Activated CD4-positive, alpha-beta T cell treated with anti-CD3 and anti-CD28 coated beads, Interleukin-2, amount 50 U/mL, for 16 hours (primary cell): ENCODE results near the gene RNF111.

Experiments
- DNase-seq: peaks from one replicate; pipeline ENCODE4 v3.0.0-alpha.2; 2020

Gene RNF111

GRCh38 chr15:59001946-59002345, 14.5 kb downstream of the RNF111 start:
- DNase-seq = no peak

DNA sequence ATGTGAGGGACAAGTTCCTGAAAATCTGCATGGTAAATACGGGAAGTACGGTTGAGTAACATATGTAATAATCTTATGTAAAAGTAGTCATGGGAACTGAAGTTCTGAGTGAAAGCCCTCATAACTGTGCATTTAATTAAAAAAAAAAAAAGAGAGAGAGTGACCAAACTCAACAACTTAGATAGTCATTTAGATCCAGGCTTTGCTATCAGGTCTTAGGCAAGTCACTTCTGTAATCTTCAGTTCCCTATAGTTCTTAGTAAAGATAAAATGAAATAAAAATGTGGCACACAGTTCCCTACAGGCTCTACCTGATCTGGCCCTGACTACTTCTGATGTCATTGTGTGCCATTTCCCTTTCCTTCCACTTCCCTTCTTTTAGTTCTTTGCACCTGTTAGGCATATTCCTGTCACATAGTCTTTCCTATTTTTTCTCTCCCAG, 15.0 kb downstream of the RNF111 start:
- DNase-seq = no peak

- DNase-seq = no peak
Observed at GRCh38 chr15:59005579-59005978, 18.1 kb downstream of the RNF111 start.

DNA sequence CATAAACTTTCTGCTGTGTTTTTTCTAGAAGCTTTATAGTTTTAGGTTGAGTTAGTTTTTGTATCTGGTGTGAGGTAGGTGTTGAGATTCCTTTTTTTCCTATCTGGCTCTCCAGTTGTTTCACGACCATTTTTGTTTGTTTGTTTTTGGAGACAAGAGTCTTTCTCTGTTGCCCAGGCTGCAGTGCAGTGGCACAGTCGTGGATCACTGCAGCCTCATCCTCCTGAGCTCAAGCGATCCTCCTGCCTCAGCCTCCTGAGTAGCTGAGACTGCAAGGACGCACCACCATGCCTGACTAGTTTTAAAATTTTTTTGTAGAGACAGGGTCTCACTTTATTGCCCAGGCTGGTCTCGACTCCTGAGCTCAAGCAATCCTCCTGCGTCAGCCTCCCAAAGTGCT, 20.6 kb downstream of the RNF111 start:
- no peak for DNase-seq

- DNase-seq = no peak
Observed at GRCh38 chr15:59011262-59011952, 23.9 kb downstream of the RNF111 start.

GRCh38 chr15:59013246-59013873, 25.9 kb downstream of the RNF111 start:
- DNase-seq = no peak

- no peak for DNase-seq
Observed at GRCh38 chr15:59014068-59014467, 26.6 kb downstream of the RNF111 start.

- DNase-seq = no peak
Observed at GRCh38 chr15:59017449-59017848, 30.0 kb downstream of the RNF111 start.

DNA sequence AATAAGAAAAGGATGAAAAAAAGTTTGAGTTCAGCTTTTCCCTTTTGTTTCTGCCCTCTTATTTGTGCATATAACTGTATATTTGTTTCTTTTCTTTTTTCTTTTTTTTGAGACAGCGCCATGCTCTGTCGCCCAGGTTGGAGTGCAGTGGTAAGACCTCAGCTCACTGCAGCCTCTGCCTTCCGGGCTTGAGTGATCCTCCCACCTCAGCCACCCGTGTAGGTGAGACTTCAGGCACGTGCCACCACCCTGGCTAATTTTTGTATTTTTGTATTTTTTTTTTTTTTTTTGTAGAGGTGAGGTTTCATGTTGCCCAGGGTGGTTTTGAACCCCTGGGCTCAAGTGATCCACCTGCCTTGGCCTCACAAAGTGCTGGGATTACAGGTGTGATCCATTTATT, 31.4 kb downstream of the RNF111 start:
- no peak for DNase-seq

DNA sequence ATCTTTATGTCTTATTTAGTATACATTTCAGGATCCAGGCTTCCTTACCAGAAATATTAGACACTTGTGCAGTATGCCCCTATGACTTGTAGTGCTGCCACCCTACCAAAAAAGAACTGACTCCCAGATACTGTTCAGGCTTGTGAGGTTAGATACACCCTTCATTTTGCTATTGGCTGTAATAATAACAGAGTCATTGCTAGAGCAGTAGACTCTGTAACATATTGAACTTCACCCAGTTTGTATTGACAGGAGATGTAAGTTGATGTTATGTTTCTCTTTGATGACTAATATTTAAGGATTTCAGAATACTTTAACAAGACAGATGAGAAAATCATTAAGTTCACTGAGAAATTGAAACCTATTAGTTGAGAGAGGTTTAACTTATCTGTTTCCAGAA, 32.9 kb downstream of the RNF111 start:
- DNase-seq = no peak

DNA sequence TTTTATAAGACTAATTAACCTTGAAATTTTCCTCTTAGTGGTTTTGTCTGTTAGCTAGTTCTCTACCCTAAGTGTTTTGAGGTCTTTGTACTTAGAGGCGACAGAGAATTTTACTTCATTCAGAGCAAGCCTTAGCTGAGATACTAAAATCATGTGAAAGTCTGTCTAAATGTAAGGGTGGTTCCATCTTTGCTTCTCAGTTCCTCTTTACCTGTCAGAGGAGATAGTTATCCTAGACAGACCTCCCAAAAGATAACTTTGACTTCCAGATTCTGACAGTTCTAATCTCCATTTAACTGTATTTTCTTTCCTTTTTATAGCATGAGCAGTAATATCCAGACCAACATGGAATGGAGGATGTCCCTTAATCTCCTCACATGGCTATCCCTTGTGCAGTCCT, 34.7 kb downstream of the RNF111 start:
- no peak for DNase-seq

DNA sequence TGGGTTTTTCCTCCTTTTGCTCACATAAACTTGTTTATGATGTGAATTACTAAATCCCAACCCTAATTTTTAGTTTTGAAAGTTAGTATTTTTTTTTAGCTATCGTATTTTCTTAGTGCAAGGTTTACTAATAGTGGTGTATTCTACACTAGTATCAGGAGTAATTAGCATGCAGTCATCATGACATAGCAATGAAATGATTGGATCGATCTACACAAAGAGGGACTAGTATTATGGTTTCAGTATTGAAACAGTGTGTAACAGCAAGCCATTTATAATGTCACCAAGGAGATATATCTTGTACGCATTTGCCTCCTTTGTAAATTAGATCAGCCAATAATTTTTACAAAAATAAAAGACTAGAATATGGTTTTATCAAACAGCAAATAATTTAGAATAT, 38.7 kb downstream of the RNF111 start:
- DNase-seq = peak; percentile 14

DNA sequence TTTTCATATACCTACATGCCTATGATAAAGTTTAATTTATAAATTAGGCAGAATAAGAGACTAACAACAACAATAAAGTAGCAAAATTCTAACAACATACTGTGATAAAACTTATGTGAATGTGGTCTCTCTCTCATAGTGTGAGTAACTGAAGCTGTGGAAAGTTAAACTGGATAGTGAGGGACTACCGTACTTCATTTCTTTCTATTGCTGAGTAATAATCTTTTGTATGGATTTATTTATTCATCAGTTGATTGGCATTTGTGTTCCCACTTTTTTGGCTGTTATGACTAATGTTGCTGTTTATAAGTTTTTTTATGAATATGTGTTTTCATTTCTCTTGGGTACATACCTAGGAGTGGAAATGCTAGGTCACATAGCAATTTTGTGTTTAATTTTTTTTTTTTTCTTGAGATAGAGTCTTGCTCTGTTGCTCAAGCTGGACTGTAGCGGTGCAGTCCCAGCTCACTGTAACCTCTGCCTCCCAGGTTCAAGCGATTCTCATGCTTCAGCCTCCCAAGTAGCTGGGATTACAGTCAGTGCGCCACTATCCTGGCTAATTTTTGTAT, 41.0 kb downstream of the RNF111 start:
- peak; percentile 39 for DNase-seq

DNA sequence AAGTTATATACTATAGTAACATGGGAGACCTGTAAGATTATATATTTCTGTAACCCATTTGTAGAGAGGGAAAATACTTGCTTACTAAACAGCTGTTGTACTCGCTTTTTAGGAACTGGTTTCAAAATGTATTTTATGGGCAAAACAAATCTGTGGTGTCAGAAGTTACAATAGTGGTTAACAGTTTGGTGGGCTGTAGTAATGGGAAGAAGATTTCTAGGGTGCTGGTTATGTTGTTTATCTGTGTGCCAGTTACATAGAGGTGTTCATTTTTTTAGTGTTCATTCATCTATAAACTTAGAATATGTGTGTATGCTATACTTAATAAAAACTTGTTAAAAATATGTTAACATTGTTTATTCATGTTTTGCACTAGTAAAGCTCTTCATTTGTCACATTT, 42.1 kb downstream of the RNF111 start:
- no peak for DNase-seq

DNA sequence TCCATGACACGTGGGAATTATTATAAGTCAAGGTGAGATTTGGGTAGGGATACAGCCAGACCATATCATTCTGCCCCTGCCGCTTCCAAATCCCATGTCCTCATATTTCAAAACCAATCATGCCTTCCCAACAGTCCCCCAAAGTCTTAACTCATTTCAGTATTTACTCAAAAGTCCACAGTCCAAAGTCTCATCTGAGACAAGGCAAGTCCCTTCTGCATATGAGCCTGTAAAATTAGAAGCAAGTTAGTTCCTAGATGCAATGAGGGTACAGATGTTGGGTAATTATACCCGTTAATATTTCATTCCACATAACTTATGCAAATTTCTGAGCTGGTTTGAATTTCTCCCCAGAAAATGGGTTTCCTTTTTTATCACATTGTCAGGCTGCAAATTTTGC, 47.7 kb downstream of the RNF111 start:
- DNase-seq = no peak

GRCh38 chr15:59039225-59039624, 51.8 kb downstream of the RNF111 start:
- DNase-seq = peak; percentile 61

- DNase-seq = no peak
Observed at GRCh38 chr15:59042041-59042440, 54.6 kb downstream of the RNF111 start.

- DNase-seq = no peak
Observed at GRCh38 chr15:59048897-59049296, 61.4 kb downstream of the RNF111 start.

DNA sequence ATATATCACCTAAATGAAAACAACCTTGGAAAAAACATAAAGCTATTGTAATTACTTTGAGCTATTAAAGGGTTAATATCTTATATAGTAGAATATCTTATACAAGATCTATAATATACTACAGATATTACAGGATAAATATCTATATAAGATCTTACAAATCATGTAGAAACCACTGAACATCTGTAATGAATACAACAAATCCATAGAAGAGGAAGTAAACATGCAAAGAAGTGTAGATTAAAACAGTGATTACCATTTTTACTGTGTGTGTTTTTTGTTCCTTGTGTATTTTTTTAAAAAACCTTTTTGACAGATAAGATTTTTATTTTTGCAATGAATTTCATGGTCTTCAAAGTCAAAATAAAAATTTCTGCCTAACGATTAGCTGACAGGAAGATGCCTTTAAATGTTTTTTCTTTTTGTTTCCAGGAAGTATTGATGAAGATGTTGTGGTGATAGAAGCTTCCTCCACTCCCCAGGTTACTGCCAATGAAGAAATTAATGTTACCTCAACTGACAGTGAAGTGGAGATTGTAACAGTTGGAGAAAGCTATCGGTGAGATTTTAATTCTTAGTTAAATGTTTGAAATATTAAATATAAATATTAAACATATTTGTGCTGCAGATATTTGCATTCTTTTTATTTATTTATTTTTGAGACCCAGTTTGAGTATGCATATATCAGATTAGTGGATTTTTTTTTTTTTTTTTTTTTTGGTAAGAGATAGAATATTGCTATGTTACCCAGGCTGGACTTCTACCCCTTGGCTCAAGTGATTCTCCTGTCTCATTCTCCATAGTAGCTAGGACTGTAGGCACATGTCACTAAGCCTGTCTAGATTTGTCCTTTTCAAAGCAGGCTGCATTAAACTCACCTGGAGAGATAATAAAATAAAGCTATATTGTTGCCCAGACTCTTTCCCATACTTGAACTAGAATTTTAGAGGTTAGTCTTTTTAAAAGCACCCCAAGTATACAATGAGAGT, 64.7 kb downstream of the RNF111 start:
- peak; percentile 23 for DNase-seq

- no peak for DNase-seq
Observed at GRCh38 chr15:59052915-59053407, 65.5 kb downstream of the RNF111 start.

DNA sequence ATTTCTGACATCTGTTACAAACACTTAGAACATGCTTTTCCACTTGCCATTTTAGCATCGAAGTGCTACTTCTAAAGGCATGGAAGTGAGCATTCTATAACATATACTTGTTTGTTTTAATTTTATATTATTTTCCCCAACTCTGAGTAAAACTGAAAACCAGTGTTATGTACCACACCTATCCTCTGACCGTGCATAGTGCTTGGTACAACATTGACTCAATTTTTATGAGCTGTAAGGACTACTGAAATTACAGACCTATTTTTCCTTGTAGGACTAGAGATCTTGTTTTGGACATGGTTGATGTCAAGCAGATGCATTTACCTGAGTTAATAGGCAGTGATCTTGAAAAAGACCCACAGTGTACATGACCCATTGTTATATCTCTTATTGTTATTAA, 66.0 kb downstream of the RNF111 start:
- peak; percentile 69 for DNase-seq

- no peak for DNase-seq
Observed at GRCh38 chr15:59059076-59059597, 71.7 kb downstream of the RNF111 start.

GRCh38 chr15:59060348-59060747, 72.9 kb downstream of the RNF111 start:
- DNase-seq = no peak
